SK-N-MC (cell line): ENCODE data around the gene B4GALNT1.

Experiments used
- EZH2 ChIP-seq: fragments of 200-600 bp; sonication (generic); IDR thresholded peaks from one replicate; pipeline ENCODE4 v1.6.1; 2017; ENCODE audit warnings: antibody characterized with exemption
- POLR2AphosphoS5 ChIP-seq: IDR thresholded peaks from 2 replicates; pipeline ENCODE4 v1.6.1; 2012; ENCODE audit warnings: mild to moderate bottlenecking, low read depth, low read length, borderline replicate concordance

DNA sequence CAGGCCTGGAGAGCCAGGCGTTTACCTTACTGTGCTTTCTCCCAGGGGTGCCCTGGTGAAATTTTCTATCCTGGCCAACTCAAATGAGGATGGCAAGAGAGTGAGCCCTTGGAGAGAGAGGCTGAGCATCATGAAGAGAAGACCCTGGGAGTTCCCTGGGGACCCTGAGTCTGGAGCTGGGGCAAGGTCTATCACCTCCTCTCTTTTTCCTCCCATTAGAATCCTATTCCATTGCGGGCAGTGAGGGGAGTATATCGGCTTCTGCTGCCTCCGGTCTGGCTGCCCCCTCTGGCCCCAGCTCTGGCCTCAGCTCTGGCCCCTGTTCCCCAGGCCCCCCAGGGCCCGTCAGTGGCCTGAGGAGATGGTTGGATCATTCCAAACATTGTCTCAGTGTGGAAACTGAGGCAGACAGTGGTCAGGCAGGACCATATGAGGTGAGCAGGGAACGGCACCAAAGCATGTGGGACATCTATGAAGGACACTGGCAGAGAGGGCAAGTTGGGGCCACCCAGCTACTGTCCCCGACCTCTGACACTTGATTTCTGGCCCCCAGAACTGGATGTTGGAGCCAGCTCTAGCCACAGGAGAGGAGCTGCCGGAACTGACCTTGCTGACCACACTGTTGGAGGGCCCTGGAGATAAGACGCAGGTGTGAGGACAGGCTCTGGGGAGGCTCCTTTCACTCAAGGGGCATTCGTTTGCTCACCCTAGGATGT lies 20.1 kb downstream of the B4GALNT1 start:
- TF ChIP-seq POLR2AphosphoS5 (no peak), EZH2 (no peak)
